HG03139 (cell line): ENCODE results near the gene FBXL13.
"Not testable (repeated sequence)": the region's sequence is repeated elsewhere in the genome, so short reads cannot be mapped to it uniquely, and the experiment has no call there.

Experiments
- ATAC-seq: cut with Tn5 transposase; IDR thresholded peaks from one replicate; pipeline ENCODE4 v1.9.1; 2021; ENCODE audit not compliant: unreplicated experiment

Gene FBXL13

GRCh38 chr7:103031024-103031423 lies 43.6 kb downstream of the FBXL13 start:
- no peak for ATAC-seq

GRCh38 chr7:103025341-103025740 lies 49.3 kb downstream of the FBXL13 start:
- ATAC-seq: no peak

- ATAC-seq: not testable (repeated sequence)
Observed at GRCh38 chr7:103023578-103023977, 51.0 kb downstream of the FBXL13 start.

GRCh38 chr7:103021490-103021889 lies 53.1 kb downstream of the FBXL13 start:
- not testable (repeated sequence) for ATAC-seq

GRCh38 chr7:103020876-103021275 lies 53.7 kb downstream of the FBXL13 start:
- ATAC-seq: not testable (repeated sequence)

- ATAC-seq: not testable (repeated sequence)
Observed at GRCh38 chr7:103018295-103018694, 56.3 kb downstream of the FBXL13 start.

GRCh38 chr7:103011650-103012049 lies 62.9 kb downstream of the FBXL13 start:
- no peak for ATAC-seq

GRCh38 chr7:103010211-103010610 lies 64.4 kb downstream of the FBXL13 start:
- no peak for ATAC-seq

GRCh38 chr7:103009466-103010185 lies 65.0 kb downstream of the FBXL13 start:
- no peak for ATAC-seq

GRCh38 chr7:103003004-103003403 lies 71.6 kb downstream of the FBXL13 start:
- ATAC-seq: no peak

- ATAC-seq: no peak
Observed at GRCh38 chr7:103001210-103001609, 73.4 kb downstream of the FBXL13 start.

GRCh38 chr7:102996957-102997356 lies 77.6 kb downstream of the FBXL13 start:
- no peak for ATAC-seq

GRCh38 chr7:102995609-102996008 lies 79.0 kb downstream of the FBXL13 start:
- ATAC-seq: not testable (repeated sequence)

GRCh38 chr7:102994567-102994966 lies 80.0 kb downstream of the FBXL13 start:
- ATAC-seq: no peak

- ATAC-seq: no peak
Observed at GRCh38 chr7:102993718-102994029, 80.9 kb downstream of the FBXL13 start.

- ATAC-seq: no peak
Observed at GRCh38 chr7:102992938-102993717, 81.5 kb downstream of the FBXL13 start.

GRCh38 chr7:102992509-102992937 lies 82.1 kb downstream of the FBXL13 start:
- ATAC-seq: no peak

- ATAC-seq: no peak
Observed at GRCh38 chr7:102991540-102992214, 82.9 kb downstream of the FBXL13 start.

- ATAC-seq: no peak
Observed at GRCh38 chr7:102991077-102991539, 83.5 kb downstream of the FBXL13 start.

- ATAC-seq: no peak
Observed at GRCh38 chr7:102990642-102991041, 84.0 kb downstream of the FBXL13 start.

- ATAC-seq: no peak
Observed at GRCh38 chr7:102988631-102989560, 85.7 kb downstream of the FBXL13 start.
